HepG2 (cell line): ENCODE measurements around the gene GGA1. TPM values are rescaled to one million over a fixed set of nuclear protein-coding genes. Genes with fewer than 3 reads are reported as not detected.

Source experiments
- ATF7 ChIP-seq, 2 experiments: fragments of 450-650 bp in 1 of 2; sonication (generic) in 1 of 2; formaldehyde crosslinking in 1 of 2; IDR thresholded peaks; 2 replicates each; pipeline versions ENCODE4 v1.4.0 to v1.6.1; 2016 to 2020; ENCODE audit warnings: antibody characterized with exemption in 1 of 2, mild to moderate bottlenecking in 1 of 2, missing genetic modification reagents in 1 of 2
- CEBPG ChIP-seq: IDR thresholded peaks from 2 replicates; pipeline ENCODE4 v1.6.1; 2016
- FOSL1 ChIP-seq: sonication (generic); formaldehyde crosslinking; IDR thresholded peaks from 2 replicates; pipeline ENCODE4 v1.9.0; 2021; ENCODE audit warnings: missing genetic modification reagents, borderline replicate concordance
- FOSL2 ChIP-seq: sonication (generic); formaldehyde crosslinking; IDR thresholded peaks from 2 replicates; pipeline ENCODE4 v1.4.0; 2020; ENCODE audit warnings: missing genetic modification reagents
- HNRNPUL1 ChIP-seq: fragments of 200-400 bp; formaldehyde crosslinking; IDR thresholded peaks from 2 replicates; pipeline ENCODE4 v1.6.1; 2017; ENCODE audit warnings: low read depth, mild to moderate bottlenecking, low read length, moderate library complexity
- NR2F2 ChIP-seq: IDR thresholded peaks from 2 replicates; pipeline ENCODE4 v1.6.1; 2012; ENCODE audit warnings: low read depth, inconsistent platforms, borderline replicate concordance
- PAWR ChIP-seq: sonication (generic); formaldehyde crosslinking; IDR thresholded peaks from 2 replicates; pipeline ENCODE4 v1.4.0; 2020; ENCODE audit warnings: missing genetic modification reagents, mild to moderate bottlenecking, borderline replicate concordance
- PRMT3 ChIP-seq: sonication (generic); formaldehyde crosslinking; IDR thresholded peaks from 2 replicates; pipeline ENCODE4 v1.8.1; 2022; ENCODE audit warnings: low read depth, mild to moderate bottlenecking, moderate library complexity, missing genetic modification reagents, borderline replicate concordance
- SIN3A ChIP-seq: IDR thresholded peaks from 2 replicates; pipeline ENCODE4 v1.6.1; 2011; ENCODE audit warnings: low read depth, mild to moderate bottlenecking, control low read depth, low read length, borderline replicate concordance
- ZFAT ChIP-seq: sonication (generic); formaldehyde crosslinking; conservative IDR thresholded peaks from 2 replicates; pipeline ENCODE4 v1.8.1; 2023; ENCODE audit warnings: missing genetic modification reagents, inconsistent platforms
- ZMAT3 ChIP-seq: sonication (generic); formaldehyde crosslinking; conservative IDR thresholded peaks from 2 replicates; pipeline ENCODE4 v1.7.0; 2021; ENCODE audit warnings: missing genetic modification reagents
- ZNF329 ChIP-seq: sonication (generic); formaldehyde crosslinking; IDR thresholded peaks from 2 replicates; pipeline ENCODE4 v1.9.0; 2021; ENCODE audit warnings: low read depth, mild to moderate bottlenecking, missing genetic modification reagents
- ZNF354B ChIP-seq: sonication (generic); formaldehyde crosslinking; IDR thresholded peaks from 2 replicates; pipeline ENCODE4 v1.8.0; 2022; ENCODE audit warnings: mild to moderate bottlenecking, missing genetic modification reagents
- ZNF614 ChIP-seq: IDR thresholded peaks from 2 replicates; pipeline ENCODE4 v1.6.1; 2018; ENCODE audit warnings: missing biosample characterization, missing genetic modification reagents, inconsistent platforms, borderline replicate concordance
- ZNF746 ChIP-seq: sonication (generic); formaldehyde crosslinking; IDR thresholded peaks from 2 replicates; pipeline ENCODE4 v1.8.0; 2022; ENCODE audit warnings: mild to moderate bottlenecking, missing genetic modification reagents
- ZNF75D ChIP-seq: sonication (generic); formaldehyde crosslinking; IDR thresholded peaks from 2 replicates; pipeline ENCODE4 v1.8.1; 2023; ENCODE audit warnings: missing genetic modification reagents, mild to moderate bottlenecking, borderline replicate concordance
- ZNF768 ChIP-seq: sonication (generic); formaldehyde crosslinking; IDR thresholded peaks from 2 replicates; pipeline ENCODE4 v1.4.0; 2020; ENCODE audit warnings: missing genetic modification reagents
- ZSCAN20 ChIP-seq: sonication (generic); formaldehyde crosslinking; IDR thresholded peaks from 2 replicates; pipeline ENCODE4 v1.4.0; 2020; ENCODE audit warnings: missing genetic modification reagents, mild to moderate bottlenecking, borderline replicate concordance
- polyA plus RNA-seq, 8 experiments: library from polyadenylated mRNA; depleted of rRNA in 3 of 8; stranded (reverse) in 7 of 8; unstranded in 1 of 8; fragments of >200 nt; fragmentation: Illumina TruSeq in 4 of 8; extraction: Trizol in 4 of 8; gene quantifications; 2 replicates each; pipeline versions ENCODE4 v1.2.1 to v1.2.3, GENCODE V29; 2011 to 2016; ENCODE audit warnings: low read depth in 4 of 8, missing spikeins in 1 of 8, mixed read lengths in 1 of 8; ENCODE audit not compliant: insufficient read depth in 1 of 8
- total RNA-seq, 5 experiments: library from RNA; depleted of rRNA; stranded (reverse); fragments of >200 nt; fragmentation: Illumina TruSeq; extraction: Trizol; gene quantifications; 2 replicates each; pipeline ENCODE4 v1.2.3, GENCODE V29; 2016; ENCODE audit warnings: low read depth in 1 of 5
- TF ChIP-seq, protein P1 (sequence below): sonication (generic); formaldehyde crosslinking; IDR thresholded peaks from 2 replicates; pipeline ENCODE4 v1.4.0; 2020; ENCODE audit warnings: missing genetic modification reagents
- TF ChIP-seq, protein P2 (sequence below): IDR thresholded peaks from 2 replicates; pipeline ENCODE4 v1.6.1; 2018; ENCODE audit warnings: missing genetic modification reagents
- TF ChIP-seq, protein P3 (sequence below): sonication (generic); formaldehyde crosslinking; IDR thresholded peaks from 2 replicates; pipeline ENCODE4 v1.5.0; 2020; ENCODE audit warnings: missing genetic modification reagents
- TF ChIP-seq, protein P4 (sequence below): sonication (generic); formaldehyde crosslinking; IDR thresholded peaks from 2 replicates; pipeline ENCODE4; 2020; ENCODE audit warnings: missing genetic modification reagents, mild to moderate bottlenecking, borderline replicate concordance

GGA1 gene
- total and polyA plus RNA-seq, 2 of the 13 experiments (the other 11 are each of a cell fraction or from before 2014, with no cell fraction given), result 29.1 to 87.2 TPM

DNA sequence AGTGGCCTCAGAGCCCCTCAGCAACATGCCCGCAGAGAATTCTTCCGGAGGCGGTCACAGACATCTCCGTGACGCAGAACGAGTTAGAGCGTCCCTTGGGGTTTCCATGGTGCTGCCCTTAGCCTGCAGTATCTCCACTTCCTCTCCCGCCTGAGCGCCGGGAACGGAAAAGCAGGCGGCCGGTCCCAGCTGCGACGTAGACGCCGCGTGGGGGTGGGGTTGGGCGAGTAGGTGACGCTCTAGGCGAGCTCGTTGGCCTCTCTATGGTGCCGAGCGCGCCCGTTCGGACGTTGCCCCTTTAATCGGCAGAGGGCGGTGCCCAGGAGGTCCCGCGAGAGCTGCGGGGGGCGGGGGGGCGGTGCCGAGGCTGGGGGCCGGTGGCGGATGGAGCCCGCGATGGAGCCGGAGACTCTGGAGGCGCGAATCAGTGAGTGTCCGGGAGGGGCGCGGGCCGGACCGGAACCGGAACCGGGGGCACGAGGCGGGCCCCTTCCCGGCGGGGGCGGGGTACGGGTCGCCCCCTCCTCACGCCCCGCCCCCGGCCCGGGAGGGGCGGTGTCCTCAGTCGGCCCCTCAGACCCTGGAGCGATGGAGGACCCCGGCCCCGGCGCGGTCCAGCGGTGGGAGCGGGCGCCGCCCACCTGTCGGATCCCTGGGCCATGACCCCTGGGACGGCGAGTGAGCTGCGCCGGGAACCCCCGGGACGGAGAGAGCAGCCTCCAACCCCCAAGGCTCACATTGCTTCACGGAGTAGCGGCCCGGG, at the start of gene GGA1 (continued):
- TF ChIP-seq SIN3A, result peak; percentile 59; the same call in 1 of the 2 replicates
- TF ChIP-seq CEBPG (CRISPR knock-in tag), result 0 out of 2 replicates have a peak, but pooled peaks have one; percentile 2
- TF ChIP-seq ZFAT (CRISPR knock-in tag), result 0 out of 2 replicates have a peak, but pooled peaks have one; percentile 47
- TF ChIP-seq PRMT3, result no peak
- TF ChIP-seq, protein P1, sequence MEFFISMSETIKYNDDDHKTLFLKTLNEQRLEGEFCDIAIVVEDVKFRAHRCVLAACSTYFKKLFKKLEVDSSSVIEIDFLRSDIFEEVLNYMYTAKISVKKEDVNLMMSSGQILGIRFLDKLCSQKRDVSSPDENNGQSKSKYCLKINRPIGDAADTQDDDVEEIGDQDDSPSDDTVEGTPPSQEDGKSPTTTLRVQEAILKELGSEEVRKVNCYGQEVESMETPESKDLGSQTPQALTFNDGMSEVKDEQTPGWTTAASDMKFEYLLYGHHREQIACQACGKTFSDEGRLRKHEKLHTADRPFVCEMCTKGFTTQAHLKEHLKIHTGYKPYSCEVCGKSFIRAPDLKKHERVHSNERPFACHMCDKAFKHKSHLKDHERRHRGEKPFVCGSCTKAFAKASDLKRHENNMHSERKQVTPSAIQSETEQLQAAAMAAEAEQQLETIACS (CRISPR knock-in tag), result 0 out of 2 replicates have a peak, but pooled peaks have one; percentile 10
- TF ChIP-seq ZNF746 (CRISPR knock-in tag), result no peak
- peak; percentile 46; the same call in 1 of the 2 replicates for TF ChIP-seq ZSCAN20 (CRISPR knock-in tag)
- TF ChIP-seq, protein P2, sequence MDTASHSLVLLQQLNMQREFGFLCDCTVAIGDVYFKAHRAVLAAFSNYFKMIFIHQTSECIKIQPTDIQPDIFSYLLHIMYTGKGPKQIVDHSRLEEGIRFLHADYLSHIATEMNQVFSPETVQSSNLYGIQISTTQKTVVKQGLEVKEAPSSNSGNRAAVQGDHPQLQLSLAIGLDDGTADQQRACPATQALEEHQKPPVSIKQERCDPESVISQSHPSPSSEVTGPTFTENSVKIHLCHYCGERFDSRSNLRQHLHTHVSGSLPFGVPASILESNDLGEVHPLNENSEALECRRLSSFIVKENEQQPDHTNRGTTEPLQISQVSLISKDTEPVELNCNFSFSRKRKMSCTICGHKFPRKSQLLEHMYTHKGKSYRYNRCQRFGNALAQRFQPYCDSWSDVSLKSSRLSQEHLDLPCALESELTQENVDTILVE (CRISPR knock-in tag), result peak; percentile 98
- no peak for TF ChIP-seq ZNF768 (CRISPR knock-in tag)
- TF ChIP-seq ZNF75D (CRISPR knock-in tag), result peak; percentile 54; the same call in 1 of the 2 replicates
- no peak for TF ChIP-seq ZNF354B
- no peak for TF ChIP-seq ATF7 (IDR thresholded peaks at IDR 0.05)
- peak; percentile 75 for TF ChIP-seq ATF7 (CRISPR knock-in tag; IDR thresholded peaks at IDR 0.05)
- peak; percentile 48 for TF ChIP-seq FOSL2
- TF ChIP-seq HNRNPUL1, result no peak
- no peak for TF ChIP-seq NR2F2
- TF ChIP-seq, protein P3, sequence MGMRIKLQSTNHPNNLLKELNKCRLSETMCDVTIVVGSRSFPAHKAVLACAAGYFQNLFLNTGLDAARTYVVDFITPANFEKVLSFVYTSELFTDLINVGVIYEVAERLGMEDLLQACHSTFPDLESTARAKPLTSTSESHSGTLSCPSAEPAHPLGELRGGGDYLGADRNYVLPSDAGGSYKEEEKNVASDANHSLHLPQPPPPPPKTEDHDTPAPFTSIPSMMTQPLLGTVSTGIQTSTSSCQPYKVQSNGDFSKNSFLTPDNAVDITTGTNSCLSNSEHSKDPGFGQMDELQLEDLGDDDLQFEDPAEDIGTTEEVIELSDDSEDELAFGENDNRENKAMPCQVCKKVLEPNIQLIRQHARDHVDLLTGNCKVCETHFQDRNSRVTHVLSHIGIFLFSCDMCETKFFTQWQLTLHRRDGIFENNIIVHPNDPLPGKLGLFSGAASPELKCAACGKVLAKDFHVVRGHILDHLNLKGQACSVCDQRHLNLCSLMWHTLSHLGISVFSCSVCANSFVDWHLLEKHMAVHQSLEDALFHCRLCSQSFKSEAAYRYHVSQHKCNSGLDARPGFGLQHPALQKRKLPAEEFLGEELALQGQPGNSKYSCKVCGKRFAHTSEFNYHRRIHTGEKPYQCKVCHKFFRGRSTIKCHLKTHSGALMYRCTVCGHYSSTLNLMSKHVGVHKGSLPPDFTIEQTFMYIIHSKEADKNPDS (CRISPR knock-in tag), result no peak; the same call in 1 of the 2 replicates
- peak; percentile 35; the same call in 1 of the 2 replicates for TF ChIP-seq ZNF614
- TF ChIP-seq ZNF329 (CRISPR knock-in tag), result no peak
- TF ChIP-seq PAWR (CRISPR knock-in tag), result no peak; the same call in 1 of the 2 replicates
- TF ChIP-seq FOSL1, result no peak
- TF ChIP-seq, protein P4, sequence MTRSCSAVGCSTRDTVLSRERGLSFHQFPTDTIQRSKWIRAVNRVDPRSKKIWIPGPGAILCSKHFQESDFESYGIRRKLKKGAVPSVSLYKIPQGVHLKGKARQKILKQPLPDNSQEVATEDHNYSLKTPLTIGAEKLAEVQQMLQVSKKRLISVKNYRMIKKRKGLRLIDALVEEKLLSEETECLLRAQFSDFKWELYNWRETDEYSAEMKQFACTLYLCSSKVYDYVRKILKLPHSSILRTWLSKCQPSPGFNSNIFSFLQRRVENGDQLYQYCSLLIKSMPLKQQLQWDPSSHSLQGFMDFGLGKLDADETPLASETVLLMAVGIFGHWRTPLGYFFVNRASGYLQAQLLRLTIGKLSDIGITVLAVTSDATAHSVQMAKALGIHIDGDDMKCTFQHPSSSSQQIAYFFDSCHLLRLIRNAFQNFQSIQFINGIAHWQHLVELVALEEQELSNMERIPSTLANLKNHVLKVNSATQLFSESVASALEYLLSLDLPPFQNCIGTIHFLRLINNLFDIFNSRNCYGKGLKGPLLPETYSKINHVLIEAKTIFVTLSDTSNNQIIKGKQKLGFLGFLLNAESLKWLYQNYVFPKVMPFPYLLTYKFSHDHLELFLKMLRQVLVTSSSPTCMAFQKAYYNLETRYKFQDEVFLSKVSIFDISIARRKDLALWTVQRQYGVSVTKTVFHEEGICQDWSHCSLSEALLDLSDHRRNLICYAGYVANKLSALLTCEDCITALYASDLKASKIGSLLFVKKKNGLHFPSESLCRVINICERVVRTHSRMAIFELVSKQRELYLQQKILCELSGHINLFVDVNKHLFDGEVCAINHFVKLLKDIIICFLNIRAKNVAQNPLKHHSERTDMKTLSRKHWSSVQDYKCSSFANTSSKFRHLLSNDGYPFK (CRISPR knock-in tag), result peak; percentile 91; the same call in 1 of the 2 replicates
- no peak for TF ChIP-seq ZMAT3 (CRISPR knock-in tag)
